Measurements from ENCODE around the gene MAD2L1BP.

MAD2L1BP gene

DNA sequence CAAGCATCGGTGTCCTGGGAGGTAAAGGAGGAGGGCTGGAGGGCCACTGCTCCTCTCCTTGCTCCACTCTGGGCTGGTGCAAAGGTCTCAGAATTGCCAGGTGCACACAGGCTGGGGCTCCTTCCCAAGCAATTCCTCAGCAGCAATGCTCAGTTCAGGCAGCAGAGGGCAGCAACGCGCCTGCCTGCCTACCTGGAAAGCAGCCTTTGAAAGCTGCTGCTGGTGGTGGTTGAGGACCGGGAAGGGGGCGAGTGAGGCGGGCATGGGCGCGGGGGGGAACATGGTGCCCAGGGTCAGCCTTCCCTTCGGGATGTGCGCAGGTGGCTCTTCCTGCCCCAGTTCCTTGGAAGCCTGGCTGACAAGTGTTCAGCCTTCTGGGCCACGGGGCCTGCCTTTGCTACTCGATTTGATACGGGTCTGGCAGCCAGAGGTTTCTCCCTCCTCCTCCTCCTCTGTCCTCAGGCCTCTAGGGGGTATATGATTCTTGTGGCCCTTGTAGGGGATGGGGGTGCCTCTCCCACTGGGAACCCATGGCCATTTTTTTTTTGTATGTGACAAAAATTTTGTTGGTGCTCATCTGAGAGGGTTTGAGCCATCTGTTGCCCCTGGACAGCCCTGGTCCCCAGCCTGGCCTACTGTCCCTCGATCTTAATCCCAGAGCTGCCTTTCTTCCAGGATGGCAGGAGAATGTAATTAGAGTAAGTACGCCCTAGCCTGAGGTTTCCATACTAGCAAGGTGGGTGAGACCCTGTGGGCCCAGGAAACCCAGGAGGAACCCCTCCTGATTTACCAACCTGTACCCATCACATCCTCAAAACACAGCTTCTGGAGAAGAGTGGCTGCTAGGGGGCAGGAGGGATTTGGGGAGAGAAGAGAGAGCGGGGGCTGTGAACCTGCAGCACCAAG is 31.9 kb downstream of the MAD2L1BP start:
- FAIRE-seq, result no peak

- FAIRE-seq, result no peak
These were observed 32.8 kb downstream of the MAD2L1BP start for GRCh38 chr6:43668151-43669028.

GRCh38 chr6:43669050-43669921 is 33.6 kb downstream of the MAD2L1BP start:
- FAIRE-seq, result no peak

- no peak for FAIRE-seq
These were observed 34.4 kb downstream of the MAD2L1BP start for GRCh38 chr6:43669922-43670622.

DNA sequence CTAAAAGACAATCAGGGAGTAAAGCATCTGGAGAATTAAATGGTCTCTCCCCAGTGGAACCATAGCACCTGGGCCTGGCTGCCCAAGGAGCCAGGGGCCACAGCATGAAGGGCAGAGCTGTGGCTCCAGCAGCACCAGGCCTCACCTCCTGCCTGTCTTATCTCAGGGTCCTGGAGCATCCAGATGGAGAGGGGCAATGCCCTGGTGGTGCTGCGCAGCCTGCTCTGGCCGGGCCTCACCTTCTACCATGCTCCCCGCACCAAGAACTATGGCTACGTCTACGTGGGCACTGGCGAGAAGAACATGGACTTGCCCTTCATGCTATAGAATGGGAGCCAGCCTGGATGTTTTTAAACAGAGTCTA is 35.0 kb downstream of the MAD2L1BP start:
- FAIRE-seq, result no peak

- no peak for FAIRE-seq
These were observed 35.6 kb downstream of the MAD2L1BP start for GRCh38 chr6:43671011-43671800.

DNA sequence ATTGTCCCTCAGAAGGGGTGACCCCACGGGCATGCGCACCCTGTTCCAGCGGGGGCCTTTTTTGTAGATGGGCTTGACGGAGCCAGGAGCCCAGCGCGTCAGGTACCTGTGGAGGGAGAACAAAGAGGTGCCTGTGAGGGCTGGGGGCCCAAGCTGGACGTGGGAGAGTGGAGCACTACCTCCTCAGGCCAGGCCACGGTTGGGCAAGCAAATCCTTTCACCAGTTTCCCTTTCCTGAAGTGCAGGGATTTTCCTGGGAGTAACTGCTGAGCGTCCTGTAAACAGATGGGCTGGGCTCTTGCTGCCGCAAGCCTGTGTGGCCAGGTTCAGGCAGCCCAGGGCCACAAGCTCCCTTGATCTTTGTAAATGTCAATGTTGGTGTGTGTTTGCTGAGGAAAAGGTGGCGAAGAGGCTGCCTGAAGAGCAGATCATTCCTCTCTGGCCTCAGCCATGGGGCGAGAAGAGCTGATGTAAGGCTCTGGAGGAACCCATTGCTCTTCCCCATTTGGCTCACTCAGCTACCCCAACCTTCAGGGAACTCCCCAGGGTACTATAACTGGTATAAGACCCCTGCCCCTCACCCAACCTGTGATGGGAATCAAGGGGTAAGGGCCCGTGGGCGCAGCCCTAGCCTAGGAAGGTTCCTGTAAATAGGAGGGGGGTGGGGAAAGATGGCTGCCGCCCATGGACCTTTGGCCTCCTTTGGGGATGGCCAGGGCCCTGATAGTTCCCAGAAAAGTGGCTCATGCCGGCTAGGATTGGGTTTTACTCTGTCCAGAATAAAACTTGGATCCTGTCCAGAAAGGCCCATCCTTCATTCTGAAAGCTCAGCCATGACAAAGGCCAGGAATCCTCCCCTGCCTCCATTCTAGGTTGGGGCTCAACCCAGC is 36.4 kb downstream of the MAD2L1BP start:
- no peak for FAIRE-seq

GRCh38 chr6:43673444-43674084 is 37.9 kb downstream of the MAD2L1BP start:
- no peak for FAIRE-seq

DNA sequence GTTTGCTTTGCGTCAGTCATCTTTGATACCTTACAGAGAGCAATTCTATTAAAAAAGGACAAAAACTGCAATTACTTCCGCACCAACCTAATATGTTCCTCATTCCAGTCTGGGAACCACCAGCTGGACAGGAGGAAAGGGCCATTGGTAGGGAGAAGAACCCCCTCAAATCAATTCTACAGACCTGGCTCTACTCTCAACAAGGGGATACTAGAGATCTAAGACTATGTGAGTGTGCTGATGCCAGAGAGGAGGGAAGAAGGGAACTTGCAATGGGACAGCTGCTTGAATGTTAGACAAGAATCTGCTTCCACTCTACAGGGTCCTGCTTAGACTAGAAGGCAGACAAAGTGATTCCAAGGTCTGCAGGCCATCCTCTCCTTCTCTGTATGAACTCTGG is 38.7 kb downstream of the MAD2L1BP start:
- FAIRE-seq, result no peak

- no peak for FAIRE-seq
These were observed 39.3 kb downstream of the MAD2L1BP start for GRCh38 chr6:43674921-43675320.

DNA sequence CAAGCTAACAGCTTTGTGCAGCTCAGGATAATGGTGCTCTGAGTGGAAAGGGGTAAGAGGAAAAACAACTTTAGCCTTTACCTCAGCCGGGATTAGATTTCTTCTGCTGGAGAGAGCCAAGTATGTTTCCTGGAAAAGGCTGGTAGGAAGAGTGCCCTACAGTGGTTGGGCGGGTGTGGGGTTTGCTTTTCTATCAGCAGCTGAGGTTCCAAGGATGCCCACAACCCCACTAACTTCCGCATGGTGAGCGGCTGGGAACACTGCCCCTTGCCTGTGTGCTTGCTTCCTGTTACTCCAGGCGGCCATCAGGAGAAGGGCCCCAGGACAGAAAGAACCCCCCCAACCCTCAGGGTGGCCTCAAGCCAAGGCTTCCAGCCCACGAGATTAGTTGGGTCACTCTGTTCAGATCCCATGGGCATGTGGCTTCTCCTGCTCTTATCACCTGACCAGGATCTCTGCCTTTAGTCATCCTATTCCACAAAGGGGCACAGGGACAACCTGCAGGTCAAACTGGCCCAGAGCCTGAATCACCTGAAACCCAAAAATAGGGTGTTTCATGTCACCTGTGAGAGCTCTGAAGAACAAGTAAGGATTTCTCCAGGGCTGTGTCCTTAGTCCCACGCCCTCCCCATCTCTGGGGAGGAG is 41.4 kb downstream of the MAD2L1BP start:
- no peak for FAIRE-seq

DNA sequence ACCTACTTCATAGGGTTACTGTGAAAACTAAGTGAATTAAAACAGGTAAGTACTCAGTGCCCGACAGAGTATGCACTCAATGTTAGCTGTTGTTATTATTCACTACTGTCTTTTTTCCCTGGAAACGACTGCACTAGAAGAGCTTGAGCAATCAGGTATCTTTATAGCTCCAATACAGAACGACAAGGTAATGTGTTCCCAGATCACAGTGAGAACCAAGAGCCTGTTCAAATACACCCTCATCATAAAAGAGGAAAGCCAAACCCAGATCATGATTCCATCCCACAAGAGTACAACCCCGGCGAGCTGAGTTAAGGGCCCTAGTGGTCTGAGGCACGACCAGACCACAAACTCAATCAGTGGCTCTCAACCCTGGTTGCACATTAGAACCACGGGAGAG is 42.1 kb downstream of the MAD2L1BP start:
- no peak for FAIRE-seq

GRCh38 chr6:43678341-43678740 is 42.7 kb downstream of the MAD2L1BP start:
- no peak for FAIRE-seq

DNA sequence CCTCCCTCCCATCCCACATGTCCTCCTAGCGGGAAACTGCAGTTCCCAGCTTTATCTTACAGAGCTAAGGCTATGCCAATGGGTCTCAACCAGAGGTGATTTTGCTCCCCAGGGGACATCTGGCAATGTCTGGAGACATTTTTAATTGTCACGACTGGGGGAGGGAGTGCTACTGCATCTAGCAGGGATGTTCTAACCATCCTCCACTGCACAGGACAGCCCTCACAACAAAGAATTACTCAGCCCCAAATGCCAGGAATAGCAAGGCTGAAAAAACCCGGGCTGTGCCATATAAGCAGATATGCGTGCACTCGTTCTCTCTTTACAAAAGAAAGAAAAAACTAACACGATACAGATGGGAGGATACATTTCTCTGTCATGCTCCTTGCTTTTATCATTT is 43.4 kb downstream of the MAD2L1BP start:
- FAIRE-seq, result no peak

DNA sequence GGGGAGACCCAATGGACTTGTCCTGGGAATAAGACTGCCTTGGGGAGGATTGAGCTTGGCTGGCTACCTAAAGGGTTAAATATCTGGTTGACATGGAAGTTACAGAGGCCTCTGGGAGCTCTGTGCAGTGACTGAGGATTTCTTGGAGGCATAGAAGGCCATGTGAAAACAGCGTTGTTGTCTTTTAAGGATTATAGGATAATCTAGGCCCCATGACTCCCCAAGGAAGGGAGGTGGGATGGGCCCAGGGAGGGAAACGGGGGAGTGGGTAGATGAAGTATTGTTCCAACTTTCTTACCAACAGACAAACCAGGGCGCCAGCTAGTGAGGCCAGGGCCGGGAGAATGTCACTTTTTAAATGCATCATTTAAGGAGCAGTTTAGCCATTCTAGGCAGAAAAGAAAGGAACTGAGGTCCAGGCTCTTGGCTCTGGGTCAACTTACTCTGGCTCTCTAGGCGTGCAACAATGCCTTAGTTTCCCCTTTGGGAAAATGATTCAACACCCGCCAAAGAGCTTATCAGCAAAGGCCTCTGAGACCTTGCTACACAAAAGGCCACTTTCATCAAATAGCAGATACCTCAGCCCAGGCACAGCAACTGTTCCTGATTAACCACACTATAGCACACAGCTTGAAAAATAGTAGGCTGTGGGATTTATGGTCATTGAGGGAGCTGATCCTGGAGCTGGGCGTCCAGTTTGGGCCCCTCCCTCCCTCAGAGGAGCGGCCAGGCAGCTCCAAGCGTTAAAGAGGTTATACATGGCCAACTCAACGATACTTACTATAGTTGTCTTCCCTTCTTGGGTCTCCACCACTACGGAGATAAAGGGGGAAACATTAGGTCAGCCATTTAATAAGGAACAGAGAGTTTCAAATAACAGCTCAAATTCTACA is 44.9 kb downstream of the MAD2L1BP start:
- FAIRE-seq, result no peak

- no peak for FAIRE-seq
These were observed 45.7 kb downstream of the MAD2L1BP start for GRCh38 chr6:43681303-43681702.

- FAIRE-seq, result no peak
These were observed 47.2 kb downstream of the MAD2L1BP start for GRCh38 chr6:43682724-43683429.
